B cell (primary cell): ENCODE measurements around the gene TTC14. TPM values are rescaled to one million over a fixed set of nuclear protein-coding genes. Genes with fewer than 3 reads are reported as not detected.
"Not testable (repeated sequence)": the region's sequence is repeated elsewhere in the genome, so short reads cannot be mapped to it uniquely, and the experiment has no call there.

ENCODE experiments used
- ATAC-seq: fragments of 200-7000 bp; cut with Tn5 transposase; one replicate; pipeline ENCODE4 v1.10.0; 2021; ENCODE audit warnings: low read depth, mild to moderate bottlenecking, moderate number of reproducible peaks, moderate library complexity
- CTCF ChIA-PET: fragments of 350-600 bp; sonication (Branson Sonifier 250); formaldehyde crosslinking; loops from one replicate; lab custom pipeline; 2021; ENCODE audit warnings: antibody characterized with exemption, inconsistent platforms; lab: Charles Lee
- POLR2A ChIA-PET: fragments of 350-600 bp; sonication (Branson Sonifier 250); formaldehyde crosslinking; loops from one replicate; lab custom pipeline; 2021; ENCODE audit warnings: antibody characterized with exemption; lab: Charles Lee
- DNase-seq: peaks from one replicate; pipeline ENCODE4 v3.0.0; 2013
- H2AFZ ChIP-seq: 2 replicates; pipeline ENCODE4 v1.6.1; 2012; ENCODE audit warnings: mild to moderate bottlenecking, low read depth, low read length; ENCODE audit not compliant: insufficient read depth, poor library complexity, severe bottlenecking
- H3K27ac ChIP-seq, 2 donors: 1 replicate in 1 of 2; 2 replicates in 1 of 2; pipeline ENCODE4 v1.5.1; 2012 to 2013; ENCODE audit warnings: low read length in 2 of 2, mild to moderate bottlenecking in 2 of 2, moderate library complexity in 1 of 2
- H3K27me3 ChIP-seq, 4 experiments: fragments of 200-600 bp in 1 of 4; sonication (generic) in 1 of 4; replicated peaks in 1 of 4; 1 replicate in 2 of 4; 2 replicates in 2 of 4; pipeline versions ENCODE4 v1.6.1 to v1.7.0; 2013 to 2016; ENCODE audit warnings: low read length in 3 of 4, mild to moderate bottlenecking in 2 of 4, mixed read lengths in 1 of 4, moderate library complexity in 1 of 4; ENCODE audit not compliant: insufficient read depth in 4 of 4, control insufficient read depth in 3 of 4; ENCODE audit errors: control extremely low read depth in 1 of 4
- H3K36me3 ChIP-seq, 2 experiments: replicated peaks in 1 of 2; 1 replicate in 1 of 2; 2 replicates in 1 of 2; pipeline versions ENCODE4 v1.6.1 to v1.7.1; 2013; ENCODE audit warnings: low read length in 1 of 2; ENCODE audit not compliant: insufficient read depth in 2 of 2, control insufficient read depth in 1 of 2; ENCODE audit errors: control extremely low read depth in 1 of 2, extremely low read depth in 1 of 2
- H3K4me1 ChIP-seq, 2 donors: fragments of 200-600 bp in 1 of 2; sonication (generic) in 1 of 2; 1 replicate in 1 of 2; 2 replicates in 1 of 2; pipeline versions ENCODE4 v1.5.1 to v1.6.1; 2013 to 2017; ENCODE audit warnings: low read length in 2 of 2; ENCODE audit not compliant: control insufficient read depth in 2 of 2, insufficient read depth in 2 of 2
- H3K4me2 ChIP-seq: replicated peaks from 2 replicates; pipeline ENCODE3; 2012; ENCODE audit warnings: mild to moderate bottlenecking, low read depth, low read length; ENCODE audit not compliant: poor library complexity, severe bottlenecking
- H3K4me3 ChIP-seq, 5 experiments: fragments of 200-600 bp in 1 of 5; sonication (generic) in 1 of 5; 1 replicate in 3 of 5; 2 replicates in 2 of 5; pipeline versions ENCODE4 v1.5.1 to v1.7.0; 2011 to 2016; ENCODE audit warnings: low read length in 4 of 5, mild to moderate bottlenecking in 4 of 5, low read depth in 2 of 5, control low read depth in 1 of 5, moderate library complexity in 1 of 5; ENCODE audit not compliant: insufficient read depth in 1 of 5; ENCODE audit errors: control extremely low read depth in 1 of 5, extremely low read depth in 1 of 5
- H3K79me2 ChIP-seq: fragments of 200-600 bp; sonication (generic); one replicate; pipeline ENCODE4 v1.6.0; 2016; ENCODE audit warnings: low read length; ENCODE audit not compliant: control insufficient read depth, insufficient read depth
- H3K9ac ChIP-seq: fragments of 200-600 bp; sonication (generic); 2 replicates; pipeline ENCODE4 v1.6.1; 2017; ENCODE audit warnings: mild to moderate bottlenecking, low read length, moderate library complexity
- H3K9me3 ChIP-seq, 3 donors: one replicate each; pipeline versions ENCODE4 v1.6.1 to v1.7.1; 2013; ENCODE audit warnings: low read length in 2 of 3; ENCODE audit not compliant: control insufficient read depth in 2 of 3, insufficient read depth in 1 of 3; ENCODE audit errors: control extremely low read depth in 1 of 3
- H4K20me1 ChIP-seq: 2 replicates; pipeline ENCODE4 v1.6.0; 2012; ENCODE audit warnings: mild to moderate bottlenecking, low read length; ENCODE audit not compliant: insufficient read depth, control insufficient read depth, poor library complexity, severe bottlenecking
- H3K27ac Mint-ChIP-seq: one replicate; pipeline ENCODE4 v1.8.0; 2021; ENCODE audit warnings: mixed read lengths
- H3K27me3 Mint-ChIP-seq: one replicate; pipeline ENCODE4 v1.8.0; 2021; ENCODE audit warnings: mixed read lengths
- H3K4me1 Mint-ChIP-seq: one replicate; pipeline ENCODE4 v1.8.0; 2021; ENCODE audit warnings: mixed read lengths
- H3K4me3 Mint-ChIP-seq: one replicate; pipeline ENCODE4 v1.8.0; 2021; ENCODE audit warnings: mixed read lengths
- H3K9me3 Mint-ChIP-seq: one replicate; pipeline ENCODE4 v1.8.0; 2022; ENCODE audit warnings: mixed read lengths; ENCODE audit not compliant: insufficient read depth
- EZH2 ChIP-seq: IDR thresholded peaks from 2 replicates; pipeline ENCODE4 v1.6.1; 2012; ENCODE audit warnings: borderline replicate concordance, low read depth, mild to moderate bottlenecking, moderate library complexity, low read length; ENCODE audit not compliant: insufficient read depth, poor library complexity, severe bottlenecking
- WGBS: methylation state at CpG from one replicate; pipeline ENCODE4 v1.1.5; 2013; ENCODE audit warnings: missing lambda C conversion rate; ENCODE audit not compliant: insufficient coverage; 5-methylcytosine and 5-hydroxymethylcytosine counted together
- intact Hi-C: fragments of 100-400 bp; cut with micrococcal nuclease; formaldehyde crosslinking; loops from one replicate; pipeline ENCODE4 v1.10.0; 2022
- polyA plus RNA-seq: library from polyadenylated mRNA; depleted of rRNA; stranded (reverse); fragments of >200 nt; gene quantifications from 2 replicates; pipeline ENCODE4 v1.2.3, GENCODE V29; 2012
- total RNA-seq, 2 donors: library from RNA; stranded (reverse); fragments of 120-200 nt in 1 of 2; gene quantifications; 1 replicate in 1 of 2; 2 replicates in 1 of 2; pipeline versions ENCODE4 v1.2.3 to v1.2.4, GENCODE V29; 2013 to 2022
- TF ChIP-seq, protein P1 (sequence below): fragments of 200-600 bp; IDR thresholded peaks from one replicate; pipeline ENCODE4 v1.8.0; 2022; ENCODE audit warnings: antibody characterized with exemption, mild to moderate bottlenecking

The TTC14 gene
- total and polyA plus RNA-seq, 2 donors (not counting 1 experiment from before 2014, with no cell fraction given) = 43.3 to 136 TPM

DNA sequence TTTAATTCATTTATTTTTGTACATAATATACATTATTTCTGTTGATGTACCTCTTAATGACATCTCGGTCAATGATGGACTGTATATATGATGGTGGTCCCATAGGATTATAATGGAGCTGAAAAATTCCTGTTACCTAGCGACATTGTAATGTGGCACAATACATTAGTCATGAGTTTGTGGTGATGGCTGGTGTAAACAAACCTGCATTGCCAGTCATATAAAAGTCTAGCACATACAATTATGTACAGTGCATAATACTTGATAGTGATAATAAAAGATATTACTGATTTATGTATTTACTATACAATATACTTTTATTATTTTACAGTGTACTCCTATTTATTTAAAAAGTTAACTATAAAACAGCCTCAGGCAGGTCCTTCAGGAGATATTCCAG, 15.1 kb downstream of the TTC14 start:
- Mint-ChIP-seq H3K4me1 (no peaks in the 10 kb centered on the region), H3K27ac (no peak overlapping the region), H3K9me3 (no peaks in the 10 kb centered on the region), H3K27me3 (no peaks in the 10 kb centered on the region), H3K4me3 (no peak overlapping the region)
- TF ChIP-seq, protein P1, sequence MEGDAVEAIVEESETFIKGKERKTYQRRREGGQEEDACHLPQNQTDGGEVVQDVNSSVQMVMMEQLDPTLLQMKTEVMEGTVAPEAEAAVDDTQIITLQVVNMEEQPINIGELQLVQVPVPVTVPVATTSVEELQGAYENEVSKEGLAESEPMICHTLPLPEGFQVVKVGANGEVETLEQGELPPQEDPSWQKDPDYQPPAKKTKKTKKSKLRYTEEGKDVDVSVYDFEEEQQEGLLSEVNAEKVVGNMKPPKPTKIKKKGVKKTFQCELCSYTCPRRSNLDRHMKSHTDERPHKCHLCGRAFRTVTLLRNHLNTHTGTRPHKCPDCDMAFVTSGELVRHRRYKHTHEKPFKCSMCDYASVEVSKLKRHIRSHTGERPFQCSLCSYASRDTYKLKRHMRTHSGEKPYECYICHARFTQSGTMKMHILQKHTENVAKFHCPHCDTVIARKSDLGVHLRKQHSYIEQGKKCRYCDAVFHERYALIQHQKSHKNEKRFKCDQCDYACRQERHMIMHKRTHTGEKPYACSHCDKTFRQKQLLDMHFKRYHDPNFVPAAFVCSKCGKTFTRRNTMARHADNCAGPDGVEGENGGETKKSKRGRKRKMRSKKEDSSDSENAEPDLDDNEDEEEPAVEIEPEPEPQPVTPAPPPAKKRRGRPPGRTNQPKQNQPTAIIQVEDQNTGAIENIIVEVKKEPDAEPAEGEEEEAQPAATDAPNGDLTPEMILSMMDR = no peak
- TF ChIP-seq EZH2 = no peak
- Histone ChIP-seq H3K9me3 (peaks cover 0 to 3% (median 0%) of the 10 kb centered on the region in 3 donors), H3K4me1 (no peaks in the 10 kb centered on the region), H3K4me2 (no peak overlapping the region), H3K27ac (no peak overlapping the region), H3K36me3 (peaks cover 4 to 6% of the 10 kb centered on the region in 2 experiments), H4K20me1 (no peaks in the 10 kb centered on the region), H2AFZ (no peak overlapping the region), H3K4me3 (no peak overlapping the region), H3K9ac (no peak overlapping the region), H3K79me2 (no peaks in the 10 kb centered on the region), H3K27me3 (no peaks in the 10 kb centered on the region)
- ATAC-seq = no peak
- intact Hi-C loops = no loop called here
- ChIA-PET POLR2A (interaction anchor here (0.9 kb wide), 1 partner anchor 15 kb away, joined by 3 read pairs; the partner anchor contains the start of gene TTC14), CTCF (no interaction called here)
- no CpG with 5 or more reads among the region's 2 CpGs for WGBS
- no peak for DNase-seq

DNA sequence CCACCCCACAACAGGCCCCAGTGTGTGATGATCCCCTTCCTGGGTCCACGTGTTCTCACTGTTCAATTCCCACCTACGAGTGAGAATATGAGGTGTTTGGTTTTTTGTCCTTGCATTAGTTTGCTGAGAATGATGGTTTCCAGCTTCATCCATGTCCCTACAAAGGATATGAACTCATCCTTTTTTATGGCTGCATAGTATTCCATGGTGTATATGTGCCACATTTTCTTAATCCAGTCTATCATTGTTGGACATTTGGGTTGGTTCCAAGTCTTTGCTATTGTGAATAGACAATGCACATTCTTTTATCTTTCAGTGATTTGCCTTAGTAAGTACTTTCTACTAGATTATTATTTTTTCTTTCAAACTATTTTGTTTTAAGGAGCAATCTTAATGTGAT, 16.6 kb downstream of the TTC14 start:
- H3K4me1 Mint-ChIP-seq, POLR2A ChIA-PET, H3K4me2 ChIP-seq, H3K4me1 ChIP-seq, DNase-seq, H3K27ac ChIP-seq, intact Hi-C loops, H3K9me3 Mint-ChIP-seq, H3K9me3 ChIP-seq, H3K4me3 Mint-ChIP-seq, H2AFZ ChIP-seq, H3K27me3 ChIP-seq, H3K9ac ChIP-seq, H3K4me3 ChIP-seq, H3K79me2 ChIP-seq, CTCF ChIA-PET, H3K36me3 ChIP-seq, H3K27me3 Mint-ChIP-seq, H3K27ac Mint-ChIP-seq, ATAC-seq, H4K20me1 ChIP-seq: not testable (repeated sequence)
- no CpG with 5 or more reads among the region's 2 CpGs for WGBS
